ENCODE results near the gene PDE3A. TPM values are rescaled to one million over a fixed set of nuclear protein-coding genes. Genes with fewer than 3 reads are reported as not detected.
"Not testable (repeated sequence)": the region's sequence is repeated elsewhere in the genome, so short reads cannot be mapped to it uniquely, and the experiment has no call there.

PDE3A gene
- total RNA-seq, result 2.0 and 9.9 TPM in 2 replicates

GRCh38 chr12:20368114-20368650 lies at the start of gene PDE3A:
Gene PDE3A, plus strand, starts transcription at chr12:20368537. Its CDS starts 748 bp downstream, at chr12:20369285.
- no peak for DNase-seq (ENCODE audit: extremely low read depth, low read depth, low spot score)

- DNase-seq (ENCODE audit: extremely low read depth, low read depth, low spot score), result no peak
Observed at GRCh38 chr12:20319366-20319765, 49.0 kb upstream of the PDE3A start.

GRCh38 chr12:20320552-20320951 lies 47.8 kb upstream of the PDE3A start:
- no peak for DNase-seq (ENCODE audit: extremely low read depth, low read depth, low spot score)

GRCh38 chr12:20330826-20331505 lies 37.4 kb upstream of the PDE3A start:
- DNase-seq (ENCODE audit: extremely low read depth, low read depth, low spot score), result not testable (repeated sequence)

- no peak for DNase-seq (ENCODE audit: extremely low read depth, low read depth, low spot score)
Observed at GRCh38 chr12:20339060-20339459, 29.3 kb upstream of the PDE3A start.

- no peak for DNase-seq (ENCODE audit: extremely low read depth, low read depth, low spot score)
Observed at GRCh38 chr12:20342111-20342510, 26.2 kb upstream of the PDE3A start.

- DNase-seq (ENCODE audit: extremely low read depth, low read depth, low spot score), result no peak
Observed at GRCh38 chr12:20345866-20346265, 22.5 kb upstream of the PDE3A start.

- no peak for DNase-seq (ENCODE audit: extremely low read depth, low read depth, low spot score)
Observed at GRCh38 chr12:20350026-20350425, 18.3 kb upstream of the PDE3A start.

- DNase-seq (ENCODE audit: extremely low read depth, low read depth, low spot score), result peak; percentile 90
Observed at GRCh38 chr12:20350495-20350894, 17.8 kb upstream of the PDE3A start.

GRCh38 chr12:20351406-20351805 lies 16.9 kb upstream of the PDE3A start:
- DNase-seq (ENCODE audit: extremely low read depth, low read depth, low spot score), result no peak

- no peak for DNase-seq (ENCODE audit: extremely low read depth, low read depth, low spot score)
Observed at GRCh38 chr12:20356048-20356447, 12.3 kb upstream of the PDE3A start.

- no peak for DNase-seq (ENCODE audit: extremely low read depth, low read depth, low spot score)
Observed at GRCh38 chr12:20360407-20360806, 7.9 kb upstream of the PDE3A start.

- no peak for DNase-seq (ENCODE audit: extremely low read depth, low read depth, low spot score)
Observed at GRCh38 chr12:20361416-20361815, 6.9 kb upstream of the PDE3A start.

- DNase-seq (ENCODE audit: extremely low read depth, low read depth, low spot score), result no peak
Observed at GRCh38 chr12:20364501-20364900, 3.8 kb upstream of the PDE3A start.

GRCh38 chr12:20366776-20367409 lies 1.4 kb upstream of the PDE3A start:
- DNase-seq (ENCODE audit: extremely low read depth, low read depth, low spot score), result no peak

GRCh38 chr12:20367583-20368113 lies 689 bp upstream of the PDE3A start:
- no peak for DNase-seq (ENCODE audit: extremely low read depth, low read depth, low spot score)

GRCh38 chr12:20368651-20369304 lies 441 bp downstream of the PDE3A start:
- no peak for DNase-seq (ENCODE audit: extremely low read depth, low read depth, low spot score)

- no peak for DNase-seq (ENCODE audit: extremely low read depth, low read depth, low spot score)
Observed at GRCh38 chr12:20369305-20370013, 1.1 kb downstream of the PDE3A start.

- no peak for DNase-seq (ENCODE audit: extremely low read depth, low read depth, low spot score)
Observed at GRCh38 chr12:20370014-20370386, 1.7 kb downstream of the PDE3A start.

- DNase-seq (ENCODE audit: extremely low read depth, low read depth, low spot score), result no peak
Observed at GRCh38 chr12:20370866-20371519, 2.7 kb downstream of the PDE3A start.
